GM12878 (cell line): Measurements from ENCODE around the gene ALDH1L1.

Experiments
- CTCF ChIP-seq, 3 experiments: IDR thresholded peaks in 2 of 3; conservative IDR thresholded peaks in 1 of 3; 2 replicates each; pipeline ENCODE4 v1.5.1; 2011; ENCODE audit warnings: low read depth in 3 of 3, low read length in 3 of 3, mild to moderate bottlenecking in 3 of 3, control low read depth in 2 of 3, moderate library complexity in 2 of 3, inconsistent platforms in 1 of 3, mixed read lengths in 1 of 3; ENCODE audit not compliant: control insufficient read depth in 2 of 3, insufficient read depth in 1 of 3; ENCODE audit errors: extremely low read depth in 1 of 3
- LARP7 ChIP-seq: fragments of 450-650 bp; IDR thresholded peaks from 2 replicates; pipeline ENCODE4 v1.6.1; 2017; ENCODE audit warnings: mild to moderate bottlenecking
- POLR2AphosphoS5 ChIP-seq: IDR thresholded peaks from 2 replicates; pipeline ENCODE4 v1.6.1; 2011; ENCODE audit warnings: mild to moderate bottlenecking, low read length, inconsistent platforms
- REST ChIP-seq: IDR thresholded peaks from 2 replicates; pipeline ENCODE4 v1.6.1; 2012; ENCODE audit warnings: mild to moderate bottlenecking, low read depth, low read length

- TF ChIP-seq REST (no peak), CTCF (IDR thresholded peaks at IDR 0.05 in 2 of 3, conservative IDR thresholded peaks at IDR 0.05 in 1 of 3; ENCODE audit: control insufficient read depth in 2 of 3, extremely low read depth in 1 of 3, insufficient read depth in 1 of 3, low read depth in 3 of 3, low read length in 3 of 3) (no peak), LARP7 (no peak), POLR2AphosphoS5 (no peak)
Observed at GRCh38 chr3:126130081-126130855, 50.1 kb downstream of the ALDH1L1 start.
